Heart left ventricle (tissue), 16 donors: Measurements from ENCODE around the gene NAGPA. TPM values are rescaled to one million over a fixed set of nuclear protein-coding genes. Genes with fewer than 3 reads are reported as not detected.

Experiments used
- ATAC-seq, 4 donors: fragments of 200-7000 bp; cut with Tn5 transposase; one replicate each; pipeline ENCODE4 v1.9.1; 2020 to 2022; ENCODE audit warnings: moderate library complexity in 4 of 4, mild to moderate bottlenecking in 3 of 4, moderate number of reproducible peaks in 1 of 4
- DNase-seq, 5 donors: peaks; one replicate each; pipeline ENCODE4 v3.0.0-alpha.2; 2020
- H3K27ac ChIP-seq, 12 donors: fragments of 200-600 bp; sonication (generic) in 4 of 12; one replicate each; pipeline versions ENCODE4 v1.5.0 to v1.8.0; 2016 to 2022; ENCODE audit warnings: mild to moderate bottlenecking in 2 of 12
- H3K27me3 ChIP-seq, 9 donors: fragments of 200-600 bp; sonication (generic) in 2 of 9; one replicate each; pipeline versions ENCODE4 v1.5.1 to v1.8.0; 2016 to 2022; ENCODE audit warnings: mild to moderate bottlenecking in 3 of 9
- H3K36me3 ChIP-seq, 9 donors: fragments of 200-600 bp; sonication (generic) in 2 of 9; one replicate each; pipeline versions ENCODE4 v1.5.0 to v1.8.0; 2018 to 2022; ENCODE audit warnings: mild to moderate bottlenecking in 2 of 9
- H3K4me1 ChIP-seq, 12 donors: fragments of 200-600 bp; sonication (generic) in 4 of 12; one replicate each; pipeline versions ENCODE4 v1.5.0 to v1.8.0; 2016 to 2022; ENCODE audit warnings: mild to moderate bottlenecking in 3 of 12
- H3K4me3 ChIP-seq, 12 donors: fragments of 200-600 bp; sonication (generic) in 4 of 12; one replicate each; pipeline versions ENCODE4 v1.5.0 to v1.8.0; 2017 to 2022; ENCODE audit warnings: mild to moderate bottlenecking in 9 of 12, moderate library complexity in 4 of 12
- H3K9me3 ChIP-seq, 12 donors: fragments of 200-600 bp; sonication (generic) in 4 of 12; one replicate each; pipeline versions ENCODE4 v1.5.0 to v1.8.0; 2016 to 2022; ENCODE audit warnings: mild to moderate bottlenecking in 1 of 12
- POLR2A ChIP-seq, 2 donors: fragments of 450-650 bp; IDR thresholded peaks; one replicate each; pipeline ENCODE4 v1.6.1; 2017; ENCODE audit warnings: antibody characterized with exemption in 2 of 2, mild to moderate bottlenecking in 2 of 2, moderate library complexity in 2 of 2
- WGBS, 4 donors: extraction: QIAGEN DNeasy Blood & Tissue Kit in 2 of 4; methylation state at CpG; one replicate each; pipeline versions ENCODE4 v1.1.5 to v1.1.7; 2013 to 2018; 5-methylcytosine and 5-hydroxymethylcytosine counted together
- intact Hi-C, 10 donors: fragments of 100-400 bp; cut with DNase I; formaldehyde crosslinking; loops; one replicate each; pipeline versions ENCODE4 v1.11.1 to v1.14.2; 2022
- polyA plus RNA-seq, 2 donors: library from polyadenylated mRNA; stranded (reverse); fragments of 200-250 nt; gene quantifications; one replicate each; pipeline ENCODE4 v1.2.3, GENCODE V29; 2013
- total RNA-seq, 9 donors: library from RNA; depleted of rRNA in 2 of 9; stranded (reverse); fragments of >200 nt in 2 of 9; fragmentation: NEBNext Ultra II Directional in 3 of 9; extraction: Animal tissue kit (Norgen Biotek cat#: 25700) in 3 of 9; gene quantifications; one replicate each; pipeline versions ENCODE4 v1.1.0 to v1.2.4, GENCODE V29; 2016 to 2023
- TF ChIP-seq, protein P1 (sequence below), 12 donors: fragments of 200-600 bp; sonication (generic) in 4 of 12; IDR thresholded peaks; one replicate each; pipeline versions ENCODE4 v1.5.0 to v1.8.0; 2018 to 2022; ENCODE audit warnings: antibody characterized with exemption in 12 of 12, mild to moderate bottlenecking in 5 of 12
- donor health status: ischemic (EF 13 %, LVEDD 7.1; RV severe dilation, severe dysfunction).
- donor health status: healthy with polysubstance abuse.
- donor health status: DM: no; HTN: yes; CAD: no.
- donor health status: DM: no; HTN: no; CAD: no.
- donor health status: ischemic (EF 25% LVEDD 6.9; RV normal size, moderate dysfunction).
- donor health status: ischemic (EF 25% LVEDD 5.7; RV mildly dilated, moderate dysfunction).
- donor health status: healthy.
- donor health status: DM: yes; HTN: yes; CAD: no.
- donor health status: ischemic (EF 35%, LVEDD 5.7; RV mildly dilated, moderate dysfunction).
- donor health status: nonischemic (EF 11% LVEDD 7.7; RV severe dilation, severe dysfunction).
- donor health status: DM: yes; HTN: yes; CAD: no.
- donor health status: PGD.
- donor health status: ischemic (EF 29% LVEDD 5.4; RV normal size, mild dysfunction).
- donor health status: nonischemic (EF 23%, LVEDD 6.1; RV moderate dilation, normal function).

Gene NAGPA
- total and polyA plus RNA-seq, 11 donors = 3.8 to 14.6 (median 7.8) TPM

- Histone ChIP-seq H3K27ac (no peak overlapping the region), H3K9me3 (no peaks in the 10 kb centered on the region), H3K4me1 (peaks cover 0 to 9% (median 0%) of the 10 kb centered on the region in 12 donors), H3K36me3 (peaks cover 0 to 28% (median 8%) of the 10 kb centered on the region in 9 donors), H3K4me3 (no peak overlapping the region), H3K27me3 (no peaks in the 10 kb centered on the region)
- intact Hi-C loops = loop anchor here in 3 of 10 donors (5.0 to 10.0 kb wide), 4 partner anchors 62 to 162 kb away; partner anchors contain the start of gene SEC14L5 (in 2 of the 3)
- DNase-seq (no peak), ATAC-seq (no peak)
- TF ChIP-seq POLR2A (IDR thresholded peaks at IDR 0.05) = no peak
- TF ChIP-seq, protein P1, sequence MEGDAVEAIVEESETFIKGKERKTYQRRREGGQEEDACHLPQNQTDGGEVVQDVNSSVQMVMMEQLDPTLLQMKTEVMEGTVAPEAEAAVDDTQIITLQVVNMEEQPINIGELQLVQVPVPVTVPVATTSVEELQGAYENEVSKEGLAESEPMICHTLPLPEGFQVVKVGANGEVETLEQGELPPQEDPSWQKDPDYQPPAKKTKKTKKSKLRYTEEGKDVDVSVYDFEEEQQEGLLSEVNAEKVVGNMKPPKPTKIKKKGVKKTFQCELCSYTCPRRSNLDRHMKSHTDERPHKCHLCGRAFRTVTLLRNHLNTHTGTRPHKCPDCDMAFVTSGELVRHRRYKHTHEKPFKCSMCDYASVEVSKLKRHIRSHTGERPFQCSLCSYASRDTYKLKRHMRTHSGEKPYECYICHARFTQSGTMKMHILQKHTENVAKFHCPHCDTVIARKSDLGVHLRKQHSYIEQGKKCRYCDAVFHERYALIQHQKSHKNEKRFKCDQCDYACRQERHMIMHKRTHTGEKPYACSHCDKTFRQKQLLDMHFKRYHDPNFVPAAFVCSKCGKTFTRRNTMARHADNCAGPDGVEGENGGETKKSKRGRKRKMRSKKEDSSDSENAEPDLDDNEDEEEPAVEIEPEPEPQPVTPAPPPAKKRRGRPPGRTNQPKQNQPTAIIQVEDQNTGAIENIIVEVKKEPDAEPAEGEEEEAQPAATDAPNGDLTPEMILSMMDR (IDR thresholded peaks at IDR 0.05) = no peak
- 89 to 92% (median 91%) methylated on average over 6 to 7 of the region's 7 CpGs for WGBS, 4 donors
Measured at GRCh38 chr16:5027086-5027485, 6.6 kb downstream of the NAGPA start.

DNA sequence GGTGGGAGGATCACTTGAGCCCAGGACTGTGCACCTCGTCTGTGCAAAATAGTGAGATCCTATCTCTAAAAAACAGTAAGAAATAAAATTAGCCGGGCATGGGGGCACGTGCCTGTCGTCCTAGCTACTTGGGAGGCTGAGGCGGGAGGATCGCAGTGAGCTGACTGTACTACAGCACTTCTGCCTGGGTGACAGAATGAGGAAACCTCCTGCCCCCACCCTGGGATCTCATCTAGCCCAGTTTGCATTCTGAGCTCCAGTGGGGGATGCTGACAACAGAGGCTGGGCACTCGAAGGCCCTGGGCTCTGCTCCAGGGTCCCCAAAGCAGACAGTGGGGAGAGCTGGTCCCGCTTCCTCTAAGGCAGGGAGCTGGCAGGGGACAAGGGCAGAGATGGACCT is 7.1 kb downstream of the NAGPA start:
- Histone ChIP-seq H3K4me3 (no peak overlapping the region), H3K9me3 (no peaks in the 10 kb centered on the region), H3K4me1 (peaks cover 0 to 9% (median 0%) of the 10 kb centered on the region in 12 donors), H3K36me3 (peaks cover 0 to 28% (median 8%) of the 10 kb centered on the region in 9 donors), H3K27ac (no peak overlapping the region), H3K27me3 (no peaks in the 10 kb centered on the region)
- DNase-seq = peak in 1 of 5 donors; percentile 19
- TF ChIP-seq POLR2A (IDR thresholded peaks at IDR 0.05) = no peak
- TF ChIP-seq, protein P1 (IDR thresholded peaks at IDR 0.05) = no peak
- intact Hi-C loops = loop anchor here in 3 of 10 donors (5.0 to 10.0 kb wide), 4 partner anchors 62 to 162 kb away; partner anchors contain the start of gene SEC14L5 (in 2 of the 3)
- no peak for ATAC-seq
- 89 to 93% (median 92%) methylated on average over 8 of the region's 8 CpGs for WGBS, 4 donors

DNA sequence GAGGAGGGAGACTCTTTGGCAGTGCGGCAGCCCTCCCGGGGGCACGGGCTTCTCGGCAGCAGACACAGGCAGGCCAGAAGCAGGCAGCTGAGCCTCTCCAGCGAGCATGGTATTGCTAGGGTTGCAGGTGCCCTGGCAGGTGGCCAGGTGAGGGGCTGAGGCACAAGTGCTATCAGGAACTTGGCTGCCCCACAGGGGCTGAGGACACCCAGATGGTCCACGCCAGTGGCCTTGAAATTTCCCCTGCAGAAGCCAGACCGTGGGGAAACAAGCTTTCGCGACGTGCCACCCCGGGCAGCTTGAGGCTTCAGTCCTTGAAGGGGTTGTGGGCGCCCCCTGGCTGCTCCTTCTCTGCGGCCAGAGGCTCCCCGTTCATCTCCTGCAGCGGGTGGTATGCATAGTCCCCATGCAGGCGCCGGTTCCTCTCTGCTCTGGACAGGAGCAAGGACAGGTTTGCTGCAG is 8.5 kb downstream of the NAGPA start:
- no peaks in the 10 kb centered on the region for H3K9me3 ChIP-seq
- peaks cover 0 to 9% (median 0%) of the 10 kb centered on the region in 12 donors for H3K4me1 ChIP-seq
- ATAC-seq = peak in 3 of 4 donors; percentile 39 to 64 (median 58)
- TF ChIP-seq, protein P1 (IDR thresholded peaks at IDR 0.05) = peak in 9 of 12 donors; percentile 7 to 56 (median 25)
- TF ChIP-seq POLR2A (IDR thresholded peaks at IDR 0.05) = no peak
- 32 to 50% (median 39%) methylated on average over 2 to 17 of the region's 17 CpGs for WGBS, 4 donors
- intact Hi-C loops = loop anchor here in 3 of 10 donors (5.0 to 10.0 kb wide), 4 partner anchors 60 to 160 kb away; partner anchors contain the start of gene SEC14L5 (in 2 of the 3)
- H3K4me3 ChIP-seq = no peak overlapping the region
- H3K36me3 ChIP-seq = peaks cover 0 to 25% (median 8%) of the 10 kb centered on the region in 9 donors
- H3K27ac ChIP-seq = no peak overlapping the region
- DNase-seq = peak in 2 of 5 donors; percentile 31 to 61
- H3K27me3 ChIP-seq = no peaks in the 10 kb centered on the region

- H3K9me3 ChIP-seq = no peaks in the 10 kb centered on the region
- peaks cover 0 to 9% (median 0%) of the 10 kb centered on the region in 12 donors for H3K4me1 ChIP-seq
- TF ChIP-seq, protein P1 (IDR thresholded peaks at IDR 0.05) = peak in 5 of 12 donors; percentile 8 to 16 (median 14)
- no peak for TF ChIP-seq POLR2A (IDR thresholded peaks at IDR 0.05)
- intact Hi-C loops = loop anchor here in 3 of 10 donors (5.0 to 10.0 kb wide), 4 partner anchors 60 to 160 kb away; partner anchors contain the start of gene SEC14L5 (in 2 of the 3)
- H3K4me3 ChIP-seq = no peak overlapping the region
- WGBS, 4 donors = 38 to 46% (median 44%) methylated on average over 4 of the region's 4 CpGs
- H3K27me3 ChIP-seq = no peaks in the 10 kb centered on the region
- H3K36me3 ChIP-seq = peaks cover 0 to 24% (median 8%) of the 10 kb centered on the region in 9 donors
- DNase-seq (no peak), ATAC-seq (peak in 2 of 4 donors; percentile 51 to 61)
- H3K27ac ChIP-seq = no peak overlapping the region
Measured at GRCh38 chr16:5024632-5025031, 9.1 kb downstream of the NAGPA start.
